Fibroblast of villous mesenchyme (primary cell): ENCODE results near the gene BRCA2. TPM values are rescaled to one million over a fixed set of nuclear protein-coding genes. Genes with fewer than 3 reads are reported as not detected.

ENCODE experiments used
- DNase-seq: peaks from one replicate; pipeline ENCODE4 v3.0.0-alpha.2; 2010; ENCODE audit warnings: low read depth
- H3K4me3 ChIP-seq: 2 replicates; pipeline ENCODE4 v1.5.1; 2011; ENCODE audit warnings: low read depth, mild to moderate bottlenecking, low read length
- total RNA-seq: library from RNA; depleted of rRNA; stranded (reverse); fragments of >200 nt; gene quantifications from 2 replicates; pipeline ENCODE4 v1.2.3, GENCODE V29; 2012
- TF ChIP-seq, protein P1 (sequence below): IDR thresholded peaks from 2 replicates; pipeline ENCODE4 v1.5.1; 2012; ENCODE audit warnings: low read depth, mild to moderate bottlenecking, low read length; ENCODE audit not compliant: insufficient read depth

BRCA2 gene
- total RNA-seq, 1 donor, result 10.4 TPM

DNA sequence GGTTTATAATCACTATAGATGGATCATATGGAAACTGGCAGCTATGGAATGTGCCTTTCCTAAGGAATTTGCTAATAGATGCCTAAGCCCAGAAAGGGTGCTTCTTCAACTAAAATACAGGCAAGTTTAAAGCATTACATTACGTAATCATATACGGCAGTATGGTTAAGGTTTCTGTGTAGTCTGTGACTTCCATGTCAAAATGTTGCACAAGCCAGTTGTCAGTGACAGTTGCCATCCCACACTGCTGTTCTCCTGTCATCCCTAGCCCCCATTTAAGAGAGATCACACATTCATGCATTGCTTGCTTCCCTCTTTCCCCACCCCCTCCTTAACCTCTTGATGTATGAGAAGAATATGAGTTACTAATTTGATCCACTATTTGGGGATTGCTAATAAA, 47.3 kb downstream of the BRCA2 start:
- peak; percentile 5 for DNase-seq
- TF ChIP-seq, protein P1, sequence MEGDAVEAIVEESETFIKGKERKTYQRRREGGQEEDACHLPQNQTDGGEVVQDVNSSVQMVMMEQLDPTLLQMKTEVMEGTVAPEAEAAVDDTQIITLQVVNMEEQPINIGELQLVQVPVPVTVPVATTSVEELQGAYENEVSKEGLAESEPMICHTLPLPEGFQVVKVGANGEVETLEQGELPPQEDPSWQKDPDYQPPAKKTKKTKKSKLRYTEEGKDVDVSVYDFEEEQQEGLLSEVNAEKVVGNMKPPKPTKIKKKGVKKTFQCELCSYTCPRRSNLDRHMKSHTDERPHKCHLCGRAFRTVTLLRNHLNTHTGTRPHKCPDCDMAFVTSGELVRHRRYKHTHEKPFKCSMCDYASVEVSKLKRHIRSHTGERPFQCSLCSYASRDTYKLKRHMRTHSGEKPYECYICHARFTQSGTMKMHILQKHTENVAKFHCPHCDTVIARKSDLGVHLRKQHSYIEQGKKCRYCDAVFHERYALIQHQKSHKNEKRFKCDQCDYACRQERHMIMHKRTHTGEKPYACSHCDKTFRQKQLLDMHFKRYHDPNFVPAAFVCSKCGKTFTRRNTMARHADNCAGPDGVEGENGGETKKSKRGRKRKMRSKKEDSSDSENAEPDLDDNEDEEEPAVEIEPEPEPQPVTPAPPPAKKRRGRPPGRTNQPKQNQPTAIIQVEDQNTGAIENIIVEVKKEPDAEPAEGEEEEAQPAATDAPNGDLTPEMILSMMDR, result no peak
- H3K4me3 ChIP-seq, result no peak overlapping the region

DNA sequence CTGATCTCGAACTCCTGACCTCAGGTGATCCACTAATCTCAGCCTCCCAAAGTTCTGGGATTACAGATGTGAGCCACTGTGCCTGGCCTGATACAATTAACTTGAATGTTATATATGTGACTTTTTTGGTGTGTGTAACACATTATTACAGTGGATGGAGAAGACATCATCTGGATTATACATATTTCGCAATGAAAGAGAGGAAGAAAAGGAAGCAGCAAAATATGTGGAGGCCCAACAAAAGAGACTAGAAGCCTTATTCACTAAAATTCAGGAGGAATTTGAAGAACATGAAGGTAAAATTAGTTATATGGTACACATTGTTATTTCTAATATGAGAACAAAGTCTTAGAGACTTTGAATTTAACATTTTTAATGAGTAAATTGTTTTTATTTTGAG, 55.5 kb downstream of the BRCA2 start:
- H3K4me3 ChIP-seq, result no peak overlapping the region
- TF ChIP-seq, protein P1, result no peak
- no peak for DNase-seq

DNA sequence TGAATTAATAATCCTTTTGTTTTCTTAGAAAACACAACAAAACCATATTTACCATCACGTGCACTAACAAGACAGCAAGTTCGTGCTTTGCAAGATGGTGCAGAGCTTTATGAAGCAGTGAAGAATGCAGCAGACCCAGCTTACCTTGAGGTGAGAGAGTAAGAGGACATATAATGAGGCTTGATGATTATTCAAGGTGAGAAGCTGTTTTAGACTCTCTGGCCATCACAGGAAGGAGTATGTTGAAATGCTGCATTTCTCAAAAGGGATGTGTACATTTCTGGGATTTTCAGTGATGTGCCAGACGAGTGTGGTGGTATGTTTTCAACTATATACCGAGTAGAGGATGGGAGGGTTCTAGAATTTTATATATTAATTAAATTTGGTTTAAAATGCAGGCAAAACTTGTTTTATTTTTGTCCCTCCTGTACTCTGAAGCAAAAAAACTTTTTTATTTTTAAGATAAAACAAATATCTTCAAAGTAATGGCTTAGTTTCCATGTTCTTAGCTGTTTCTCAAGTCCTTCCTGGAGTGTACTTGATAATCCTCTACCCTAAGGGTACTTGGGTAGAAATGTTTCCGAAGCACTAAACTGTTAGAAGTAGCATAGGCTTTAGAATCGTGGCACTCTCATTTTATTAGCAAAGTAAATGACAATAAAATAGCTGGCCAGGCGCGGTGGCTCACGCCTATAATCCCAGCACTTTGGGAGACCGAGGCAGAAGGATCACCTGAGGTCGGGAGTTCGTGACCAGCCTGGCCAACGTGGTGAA, 61.5 kb downstream of the BRCA2 start:
- DNase-seq, result no peak
- H3K4me3 ChIP-seq, result no peak overlapping the region
- TF ChIP-seq, protein P1, result no peak

DNA sequence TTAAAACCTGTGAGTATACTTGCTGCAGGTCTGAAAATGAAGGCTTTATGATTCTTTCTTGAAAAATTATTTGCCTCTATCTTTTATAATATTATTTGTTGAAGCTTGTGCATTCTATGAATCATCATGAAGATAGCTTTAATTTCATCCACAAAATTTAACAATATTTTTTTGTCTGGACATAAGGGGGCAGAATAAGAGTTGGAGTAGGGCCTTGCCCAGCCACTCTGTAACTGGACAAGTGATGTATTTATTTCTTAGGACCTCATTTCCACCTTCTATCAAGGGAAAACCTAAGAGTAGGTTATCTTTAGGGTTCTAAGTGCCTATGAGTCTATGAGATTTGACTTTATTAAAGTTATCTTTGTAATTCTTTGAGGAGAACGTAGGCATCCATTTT, 62.7 kb downstream of the BRCA2 start:
- H3K4me3 ChIP-seq, result no peak overlapping the region
- DNase-seq, result no peak
- TF ChIP-seq, protein P1, result no peak

DNA sequence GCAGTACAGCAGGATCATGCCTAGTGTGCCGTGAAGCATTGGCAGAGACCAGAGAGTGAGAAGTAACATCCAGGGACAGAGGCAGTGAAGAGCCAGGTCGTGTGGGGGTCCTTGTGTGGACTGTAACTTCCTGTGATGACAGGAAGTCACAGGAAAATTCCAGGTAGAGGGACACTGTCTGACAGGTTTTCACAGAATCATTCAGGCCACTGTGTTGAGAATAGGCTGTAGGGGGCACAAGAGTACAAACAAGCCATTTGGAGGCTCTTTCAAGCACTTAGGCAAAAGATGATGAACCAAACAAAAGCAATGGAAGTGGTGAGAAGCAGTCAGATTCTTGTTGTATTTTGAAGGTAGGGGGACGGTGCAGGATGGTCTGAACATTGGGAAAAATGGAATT, 66.2 kb downstream of the BRCA2 start:
- DNase-seq, result peak; percentile 47
- no peak overlapping the region for H3K4me3 ChIP-seq
- TF ChIP-seq, protein P1, result peak; percentile 65

DNA sequence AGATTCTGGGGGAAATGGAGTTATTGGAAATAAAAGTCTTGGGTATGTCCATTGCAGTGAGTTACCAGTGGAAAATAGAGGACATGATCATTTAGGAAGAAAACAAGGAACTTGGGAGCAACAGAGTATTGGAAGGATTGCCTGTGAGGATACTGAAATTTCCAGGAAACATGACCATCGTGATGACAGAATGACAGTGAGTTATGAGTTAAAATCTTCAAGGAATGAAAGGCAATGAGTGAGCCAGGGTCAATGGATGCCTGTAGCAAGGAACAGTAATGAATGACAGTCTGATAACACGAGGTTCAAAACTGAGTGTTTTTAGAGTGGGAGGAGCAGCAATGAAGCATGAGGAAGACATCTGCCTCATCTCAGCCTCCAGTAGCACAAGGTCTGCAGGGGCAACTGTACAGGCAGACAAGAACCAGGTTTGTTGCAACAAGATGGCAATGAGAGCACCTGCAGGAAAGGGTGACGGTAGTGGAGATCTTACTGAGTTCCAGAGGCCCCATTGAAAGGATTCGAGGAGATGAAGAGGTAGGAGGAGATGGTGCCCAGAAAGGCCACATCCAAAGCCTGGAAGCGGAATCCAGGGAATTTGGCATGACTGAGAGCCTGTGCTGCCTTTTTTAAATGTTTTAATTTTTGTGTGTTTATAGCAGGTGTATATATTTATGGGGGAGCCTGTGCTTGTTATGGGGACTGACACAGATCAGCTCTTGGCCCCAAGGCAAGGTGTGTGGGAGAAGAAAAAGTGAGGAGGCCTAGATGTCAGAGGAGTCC, 68.7 kb downstream of the BRCA2 start:
- no peak for DNase-seq
- TF ChIP-seq, protein P1, result no peak
- no peak overlapping the region for H3K4me3 ChIP-seq
